ENCODE data around the gene TOM1L2.

Gene TOM1L2

GRCh38 chr17:17798010-17798556 is 174.1 kb downstream of the TOM1L2 start:
- FAIRE-seq = no peak

GRCh38 chr17:17797119-17797809 is 174.9 kb downstream of the TOM1L2 start:
- no peak for FAIRE-seq

- no peak for FAIRE-seq
Measured at GRCh38 chr17:17796787-17797061, 175.5 kb downstream of the TOM1L2 start.

GRCh38 chr17:17795946-17796786 is 176.0 kb downstream of the TOM1L2 start:
- no peak for FAIRE-seq

- no peak for FAIRE-seq
Measured at GRCh38 chr17:17795296-17795695, 176.9 kb downstream of the TOM1L2 start.

GRCh38 chr17:17794382-17794781 is 177.8 kb downstream of the TOM1L2 start:
- no peak for FAIRE-seq

All from endometrium (tissue), 2 donors.